Amniotic stem cell (primary cell): Measurements from ENCODE around the gene ZNF362.

ENCODE experiments used
- DNase-seq: peaks from one replicate; lab custom pipeline; 2025; lab: John Stamatoyannopoulos, UW

The ZNF362 gene

GRCh38 chr1:33268927-33269610, 12.8 kb downstream of the ZNF362 start:
- no peak for DNase-seq

GRCh38 chr1:33269621-33270020, 13.3 kb downstream of the ZNF362 start:
- no peak for DNase-seq

GRCh38 chr1:33270379-33270778, 14.1 kb downstream of the ZNF362 start:
- no peak for DNase-seq

GRCh38 chr1:33270808-33271465, 14.6 kb downstream of the ZNF362 start:
- DNase-seq: no peak

- DNase-seq: no peak
Observed at GRCh38 chr1:33271666-33272505, 15.6 kb downstream of the ZNF362 start.

GRCh38 chr1:33272509-33272908, 16.2 kb downstream of the ZNF362 start:
- no peak for DNase-seq

- DNase-seq: no peak
Observed at GRCh38 chr1:33272930-33273329, 16.6 kb downstream of the ZNF362 start.

GRCh38 chr1:33273406-33273805, 17.1 kb downstream of the ZNF362 start:
- no peak for DNase-seq

- no peak for DNase-seq
Observed at GRCh38 chr1:33273961-33274371, 17.7 kb downstream of the ZNF362 start.

- no peak for DNase-seq
Observed at GRCh38 chr1:33274446-33274845, 18.2 kb downstream of the ZNF362 start.

GRCh38 chr1:33275195-33275594, 18.9 kb downstream of the ZNF362 start:
- no peak for DNase-seq

GRCh38 chr1:33275706-33276572, 19.6 kb downstream of the ZNF362 start:
- DNase-seq: no peak

- no peak for DNase-seq
Observed at GRCh38 chr1:33276573-33277298, 20.4 kb downstream of the ZNF362 start.

GRCh38 chr1:33277488-33278084, 21.3 kb downstream of the ZNF362 start:
- DNase-seq: no peak

GRCh38 chr1:33280091-33280661, 23.9 kb downstream of the ZNF362 start:
- DNase-seq: no peak

GRCh38 chr1:33281554-33282303, 25.4 kb downstream of the ZNF362 start:
- DNase-seq: no peak

GRCh38 chr1:33282791-33283190, 26.5 kb downstream of the ZNF362 start:
- no peak for DNase-seq

GRCh38 chr1:33284049-33284448, 27.8 kb downstream of the ZNF362 start:
- no peak for DNase-seq

- no peak for DNase-seq
Observed at GRCh38 chr1:33286451-33287185, 30.3 kb downstream of the ZNF362 start.
